M059J (cell line): ENCODE data around the gene SYNGR1. TPM values are rescaled to one million over a fixed set of nuclear protein-coding genes. Genes with fewer than 3 reads are reported as not detected.
"Not testable (repeated sequence)": the region's sequence is repeated elsewhere in the genome, so short reads cannot be mapped to it uniquely, and the experiment has no call there.

ENCODE experiments used
- DNase-seq: peaks from one replicate; pipeline ENCODE4 v3.0.0-alpha.2; 2012; ENCODE audit warnings: low read depth
- total RNA-seq: library from RNA; depleted of rRNA; stranded (reverse); fragments of >200 nt; shearing (Covaris generic); gene quantifications from 2 replicates; pipeline ENCODE4 v1.2.3, GENCODE V29; 2014

Gene SYNGR1
- total RNA-seq, 1 experiment from 2014 or later, result 14.9 TPM

DNA sequence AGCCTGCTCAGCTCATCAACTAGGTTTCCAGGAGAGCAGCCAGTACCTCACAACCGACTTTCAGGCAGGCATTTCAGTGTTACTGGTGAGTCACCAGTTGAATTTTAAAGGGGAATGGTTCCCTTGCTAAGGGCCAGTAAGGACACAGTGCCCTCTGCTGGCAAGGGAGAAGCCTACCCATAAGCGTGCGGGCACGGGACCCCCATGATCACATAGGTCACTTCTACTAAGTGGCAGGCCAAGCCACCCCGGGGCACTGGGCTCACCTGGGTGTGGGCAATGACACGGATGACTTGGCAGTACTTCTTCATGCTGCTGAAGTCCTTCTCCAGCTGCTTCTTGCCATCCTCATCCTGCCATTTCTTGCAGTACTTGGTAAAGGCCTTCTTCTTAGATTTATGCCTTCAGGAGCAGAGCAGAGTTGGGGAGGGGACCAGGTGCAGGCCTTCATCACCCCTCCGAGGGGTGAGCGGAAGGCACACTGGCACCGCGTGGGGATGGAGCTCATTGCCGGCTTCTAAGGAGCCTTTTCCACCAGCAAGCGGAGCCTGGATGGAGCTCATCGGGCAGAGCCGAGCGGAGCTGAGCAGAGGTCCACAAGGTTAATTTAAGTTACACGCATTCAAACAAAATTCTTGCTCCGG lies 33.2 kb upstream of the SYNGR1 start:
- DNase-seq, result peak; percentile 90

DNA sequence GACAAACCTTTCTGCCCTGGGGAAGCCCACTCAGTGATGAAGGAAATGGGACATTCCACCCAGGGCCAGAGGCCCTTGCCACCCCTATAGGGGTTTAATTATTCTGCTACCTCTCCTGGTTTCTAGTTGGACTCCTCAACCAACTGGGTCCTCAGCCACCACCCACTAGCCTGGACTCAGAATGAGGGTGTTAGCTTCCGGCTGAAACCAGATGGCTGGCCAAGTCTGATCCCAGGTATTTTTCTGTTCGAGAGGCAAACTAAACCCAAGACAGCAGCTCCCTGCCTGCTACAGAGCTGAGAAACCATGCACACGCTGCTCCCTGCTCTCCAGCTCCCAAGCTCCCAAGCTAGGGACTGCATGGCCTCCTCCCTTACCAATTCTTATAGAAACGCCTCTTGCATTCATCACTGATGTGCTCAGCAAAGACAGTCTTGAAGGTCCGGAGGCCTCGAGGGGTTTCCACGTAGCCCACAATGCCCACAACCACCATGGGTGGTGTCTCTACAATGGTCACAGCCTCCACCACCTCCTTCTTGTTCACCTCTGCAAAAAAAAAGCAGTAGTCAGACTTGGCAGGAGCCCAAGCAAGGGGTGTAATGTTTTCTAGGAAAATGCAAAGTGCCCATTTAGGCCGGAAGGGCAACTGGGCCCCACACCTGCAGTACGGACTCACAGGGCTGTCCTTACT lies 32.6 kb upstream of the SYNGR1 start:
- DNase-seq, result no peak

DNA sequence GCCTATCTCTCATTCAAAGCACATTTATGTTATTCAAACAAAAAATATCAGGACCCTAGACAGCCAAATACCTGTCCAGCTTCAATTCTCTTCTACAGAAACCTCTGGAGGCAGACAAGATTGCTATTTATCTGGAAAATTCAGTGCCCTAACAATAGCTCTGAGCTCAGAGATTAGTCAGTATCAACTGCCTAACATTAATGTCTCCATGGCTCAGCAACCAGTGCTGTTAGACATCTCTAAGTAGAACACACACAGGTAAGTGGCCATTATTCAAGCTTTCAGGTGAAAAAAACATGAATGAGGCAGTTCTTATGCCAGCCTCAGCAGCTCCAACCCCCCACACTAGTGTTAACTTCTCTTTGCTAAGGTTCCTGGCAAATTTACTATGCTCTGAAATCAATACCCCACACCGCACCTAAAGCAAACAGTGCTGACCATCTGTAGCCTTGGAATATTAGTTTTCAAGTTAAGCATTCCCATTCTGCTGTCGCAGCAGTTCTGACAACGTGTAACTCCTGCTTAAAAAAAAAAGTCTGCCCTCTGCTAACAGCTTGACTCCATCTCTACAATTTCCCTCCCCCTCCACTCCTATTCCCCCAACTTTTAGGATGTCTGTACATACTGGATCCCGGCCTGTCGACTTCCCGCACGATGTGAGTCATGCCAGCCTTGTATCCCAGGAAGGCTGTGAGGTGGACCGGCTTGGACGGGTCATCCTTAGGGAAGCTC lies 31.9 kb upstream of the SYNGR1 start:
- no peak for DNase-seq

DNA sequence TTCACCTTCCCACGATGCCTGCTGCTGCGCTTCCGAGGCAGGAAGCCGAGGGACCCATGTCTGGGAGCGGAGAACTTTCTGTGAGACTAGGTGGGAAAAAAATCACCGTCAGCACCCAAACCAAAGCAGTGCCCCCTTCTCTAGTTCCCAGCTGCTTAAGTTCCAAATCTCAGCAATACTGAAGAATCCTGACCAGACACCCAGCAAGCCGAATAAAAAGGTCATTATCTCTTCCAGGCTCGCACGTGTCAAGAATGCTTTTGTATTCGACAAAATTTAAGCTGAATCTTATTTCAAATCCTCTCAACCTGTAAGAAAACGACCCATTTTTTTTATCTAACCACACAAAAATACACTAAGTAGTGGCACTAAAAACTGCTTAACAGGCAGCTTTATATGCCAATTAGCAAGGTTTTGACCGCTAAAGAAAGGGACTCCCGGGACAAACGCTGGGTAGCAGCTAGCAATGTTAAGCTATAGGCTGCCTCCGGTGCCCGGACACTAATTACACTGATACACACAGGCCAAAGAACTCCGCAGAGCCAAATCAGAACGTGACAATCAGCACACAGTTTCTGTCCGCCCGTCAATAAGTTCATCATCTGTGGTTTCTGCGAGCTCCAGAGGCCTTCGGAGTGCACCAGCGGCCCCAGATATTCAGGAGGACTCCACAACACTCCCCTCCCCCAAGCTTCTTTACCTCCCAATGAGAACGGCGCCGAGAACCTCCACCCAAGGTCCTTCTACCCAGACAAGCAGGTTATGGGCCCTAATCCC lies 31.1 kb upstream of the SYNGR1 start:
- no peak for DNase-seq

DNA sequence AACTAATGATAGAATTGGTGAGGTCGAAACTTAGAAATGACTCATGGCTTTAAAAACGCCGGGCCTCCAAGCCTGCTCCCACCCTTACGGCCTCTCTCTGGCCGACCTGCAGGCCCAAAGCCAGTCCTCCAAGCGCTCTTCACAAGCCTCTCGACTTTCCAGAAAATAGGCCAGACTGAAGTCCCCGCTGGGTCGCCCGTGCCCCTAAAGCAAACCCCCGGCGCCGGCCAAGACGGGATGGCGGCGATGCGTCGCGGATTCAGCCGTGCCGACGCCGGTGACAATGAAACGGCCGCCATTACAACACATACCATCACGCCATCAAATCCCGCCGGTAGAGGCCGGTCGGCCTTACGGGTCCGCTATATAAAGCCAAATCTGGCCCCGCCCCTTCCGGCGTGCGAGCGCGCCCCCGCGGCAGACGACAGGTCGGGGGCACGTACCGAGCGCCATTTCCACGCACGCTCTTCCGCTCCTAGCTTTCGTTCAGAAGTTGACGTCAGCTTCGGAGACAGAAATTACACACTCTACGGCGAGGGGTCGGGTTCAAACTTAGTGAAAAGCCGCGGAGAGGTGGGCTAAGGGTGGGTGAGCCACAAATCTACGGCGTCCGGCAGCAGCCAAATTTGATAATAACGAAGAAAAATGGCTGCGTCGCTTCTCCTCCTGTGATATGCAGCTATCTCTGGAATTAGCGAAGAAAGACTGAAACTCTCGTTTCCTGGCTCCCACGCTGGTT lies 30.3 kb upstream of the SYNGR1 start, which contains the start of gene RPL3:
Gene RPL3 (minus strand): TSS at position 340 of the 739 bp plus-strand sequence. CDS start 26 bp downstream, at position 314.
- peak; percentile 90 for DNase-seq

DNA sequence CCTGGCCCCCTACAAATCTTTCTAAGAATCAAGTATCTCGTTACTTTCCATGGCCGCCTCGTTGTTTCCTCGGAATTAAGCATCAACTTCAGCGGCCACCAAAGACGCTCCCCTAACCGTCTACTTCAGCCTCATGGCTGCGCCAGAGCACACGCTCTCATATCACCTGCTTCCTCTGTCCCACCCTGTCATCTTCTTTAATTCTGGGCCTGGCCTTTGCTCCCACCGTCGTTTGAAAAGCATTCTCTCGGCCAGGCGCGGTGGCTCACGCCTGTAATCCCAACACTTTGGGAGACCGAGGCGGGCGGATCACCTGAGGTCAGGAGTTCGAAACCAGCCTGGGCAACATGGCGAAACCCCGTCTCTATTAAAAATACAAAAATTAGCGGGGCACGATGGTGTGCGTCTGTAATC lies 29.2 kb upstream of the SYNGR1 start:
- DNase-seq, result not testable (repeated sequence)

DNA sequence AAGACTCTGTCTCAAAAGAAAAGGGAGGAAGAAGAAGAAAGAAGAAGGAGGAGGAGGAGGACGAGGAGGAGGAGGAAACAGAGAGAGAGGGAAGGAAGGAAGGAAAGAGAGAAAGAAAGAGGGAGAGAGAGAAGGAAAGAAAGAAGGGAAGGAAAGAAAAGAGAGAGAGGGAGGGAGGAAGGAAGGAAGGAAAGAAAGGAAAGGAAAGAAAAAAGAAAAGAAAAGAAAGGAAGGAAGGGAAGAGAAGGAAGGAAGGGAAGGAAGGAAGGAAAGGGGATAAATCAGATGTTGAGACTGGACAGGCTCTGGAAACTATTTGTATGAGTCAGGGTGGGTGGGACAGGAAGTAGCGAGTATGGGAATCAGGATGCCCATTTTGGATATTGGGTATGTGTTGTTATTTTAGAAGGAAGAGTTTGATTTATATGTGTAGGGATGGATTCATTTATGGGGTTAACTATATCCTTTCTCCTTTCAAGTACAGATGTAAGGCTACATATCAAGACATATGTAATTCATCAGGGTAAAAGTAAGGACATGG lies 24.3 kb upstream of the SYNGR1 start:
- DNase-seq, result peak; percentile 37

DNA sequence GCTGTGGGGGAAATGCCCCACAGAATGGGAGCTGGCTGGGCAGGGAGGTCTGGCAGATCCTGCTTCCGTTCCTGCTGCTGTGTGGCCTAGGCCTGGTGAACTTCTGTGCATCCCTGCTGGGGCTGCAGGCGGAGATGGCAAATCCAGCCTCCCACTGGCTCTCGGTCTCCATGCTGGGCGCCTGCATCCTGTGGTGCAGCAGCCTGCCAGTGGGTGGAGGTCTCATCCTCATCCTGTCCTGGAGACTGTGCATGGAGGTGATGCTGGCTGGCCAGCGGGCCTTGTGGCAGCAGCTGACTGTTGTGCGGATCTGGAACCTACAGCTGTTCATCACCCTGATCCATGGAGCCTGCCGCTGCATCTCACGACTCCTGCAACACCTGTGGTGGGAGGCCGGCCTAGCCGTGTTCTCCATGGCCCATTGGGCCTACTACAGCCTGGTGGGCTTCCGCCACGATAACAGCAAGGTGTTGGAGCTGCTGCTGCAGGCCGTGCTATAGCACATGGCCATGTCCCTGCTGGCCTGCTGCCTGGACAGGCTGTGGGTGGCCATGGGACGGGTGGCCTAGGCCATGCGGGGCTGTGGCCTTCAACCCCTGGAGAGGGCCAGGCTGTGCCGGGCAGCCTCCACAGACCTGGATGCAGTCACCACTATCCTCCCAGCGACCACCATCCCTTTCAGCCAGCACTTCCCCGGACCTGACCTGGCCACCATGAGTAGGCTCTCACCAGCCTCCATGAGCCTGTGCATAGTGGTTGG lies 21.6 kb upstream of the SYNGR1 start:
- no peak for DNase-seq

DNA sequence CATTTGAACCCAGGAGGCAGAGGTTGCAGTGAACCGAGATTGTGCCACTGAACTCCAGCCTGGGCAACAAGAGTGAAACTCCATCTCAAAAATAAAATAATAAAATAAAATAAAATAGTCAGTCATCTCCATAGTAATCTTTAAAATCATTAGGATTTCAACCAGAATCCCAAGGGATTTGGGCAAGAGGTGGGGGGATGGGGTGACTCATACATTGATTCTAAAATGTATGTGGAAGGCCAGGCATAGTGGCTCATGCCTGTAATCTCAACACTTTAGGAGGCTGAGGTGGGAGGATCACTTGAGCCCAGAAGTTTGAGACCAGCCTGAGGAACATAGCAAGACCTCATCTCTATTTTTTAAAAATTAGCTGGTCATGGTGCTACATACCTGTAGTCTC lies 19.2 kb upstream of the SYNGR1 start:
- DNase-seq, result not testable (repeated sequence)

DNA sequence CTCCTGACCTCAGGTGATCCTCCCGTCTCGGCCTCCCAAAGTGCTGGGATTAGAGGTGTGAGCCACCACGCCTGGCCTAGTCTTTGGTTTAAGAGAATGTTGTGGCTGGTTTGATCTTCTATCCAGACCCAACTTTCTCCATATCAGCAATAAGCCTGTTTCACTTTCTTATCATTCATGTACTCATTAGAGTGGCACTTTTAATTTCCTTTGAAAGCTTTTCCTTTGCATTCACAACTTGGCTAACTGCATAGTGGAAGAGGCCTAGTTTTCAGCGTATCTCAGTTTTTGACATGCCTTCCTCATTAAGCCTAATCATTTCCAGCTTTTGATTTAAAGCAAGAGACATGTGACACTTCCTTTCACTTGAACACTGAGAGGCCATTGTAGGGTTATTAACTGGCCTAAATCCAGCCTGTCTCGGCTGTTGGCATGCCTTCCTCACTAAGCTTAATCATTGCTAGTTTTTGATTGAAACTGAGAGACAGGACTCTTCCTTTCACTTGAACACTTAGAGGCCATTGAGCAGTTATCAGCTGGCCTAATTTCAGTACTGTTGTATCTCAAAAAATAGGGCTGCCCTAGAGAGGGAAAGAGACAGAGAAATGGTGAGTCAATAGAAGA lies 17.2 kb upstream of the SYNGR1 start:
- DNase-seq, result no peak

DNA sequence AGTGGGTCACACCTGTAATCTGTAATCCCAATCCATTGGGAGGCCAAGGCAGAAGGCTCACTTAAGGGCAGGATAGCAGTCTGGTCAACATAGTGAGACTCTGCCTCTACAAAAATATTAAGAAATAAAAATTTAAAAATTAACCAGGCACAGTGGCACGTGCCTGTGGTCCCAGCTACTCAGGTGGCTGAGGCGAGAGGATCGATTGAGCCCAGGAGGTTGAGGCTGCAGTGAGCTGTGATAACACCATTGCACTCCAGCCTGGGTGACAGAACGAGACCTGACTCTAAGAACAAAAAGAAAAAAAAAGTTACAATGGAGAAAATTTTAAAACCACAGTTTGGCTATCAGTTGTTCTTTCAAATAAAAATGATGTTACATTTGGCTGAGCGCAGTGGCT lies 13.4 kb upstream of the SYNGR1 start:
- DNase-seq, result no peak

DNA sequence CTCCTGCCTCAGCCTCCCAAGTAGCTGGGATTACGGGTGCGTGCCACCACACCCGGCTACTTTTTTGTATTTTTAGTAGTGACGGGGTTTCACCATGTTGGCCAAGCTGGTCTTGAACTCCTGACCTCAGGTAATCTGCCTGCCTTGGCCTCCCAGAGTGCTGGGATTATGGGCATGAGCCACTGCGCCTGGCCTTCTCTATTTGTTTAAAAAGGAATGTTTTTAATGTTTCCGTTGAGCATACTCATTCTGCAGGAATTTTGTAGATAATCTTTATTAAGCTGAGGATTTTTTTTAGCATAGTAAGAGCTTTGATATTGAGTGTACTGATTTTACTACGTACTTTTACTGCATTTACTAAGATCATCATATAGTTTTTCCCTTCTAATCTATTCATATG lies 10.0 kb upstream of the SYNGR1 start:
- peak; percentile 65 for DNase-seq

DNA sequence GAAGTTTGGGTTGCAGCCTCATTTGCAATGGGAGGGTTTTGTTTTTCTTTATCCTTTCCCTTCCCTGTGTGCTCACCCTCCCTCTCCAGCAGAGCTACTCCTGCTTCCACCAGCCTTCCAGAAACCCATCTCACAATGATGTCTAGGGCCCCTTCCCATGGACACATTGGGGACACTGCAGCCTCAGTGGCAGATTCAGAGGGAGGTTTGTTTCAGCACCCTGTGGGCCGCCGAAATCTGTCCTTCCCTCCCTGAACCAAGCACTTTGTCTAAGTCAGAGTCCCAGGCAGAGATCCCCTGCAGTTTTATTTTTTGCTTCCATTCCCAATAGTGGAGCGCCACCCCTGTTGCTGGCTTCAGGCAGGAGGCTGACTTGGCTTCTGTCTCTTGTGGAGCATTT lies 8.6 kb upstream of the SYNGR1 start:
- no peak for DNase-seq

DNA sequence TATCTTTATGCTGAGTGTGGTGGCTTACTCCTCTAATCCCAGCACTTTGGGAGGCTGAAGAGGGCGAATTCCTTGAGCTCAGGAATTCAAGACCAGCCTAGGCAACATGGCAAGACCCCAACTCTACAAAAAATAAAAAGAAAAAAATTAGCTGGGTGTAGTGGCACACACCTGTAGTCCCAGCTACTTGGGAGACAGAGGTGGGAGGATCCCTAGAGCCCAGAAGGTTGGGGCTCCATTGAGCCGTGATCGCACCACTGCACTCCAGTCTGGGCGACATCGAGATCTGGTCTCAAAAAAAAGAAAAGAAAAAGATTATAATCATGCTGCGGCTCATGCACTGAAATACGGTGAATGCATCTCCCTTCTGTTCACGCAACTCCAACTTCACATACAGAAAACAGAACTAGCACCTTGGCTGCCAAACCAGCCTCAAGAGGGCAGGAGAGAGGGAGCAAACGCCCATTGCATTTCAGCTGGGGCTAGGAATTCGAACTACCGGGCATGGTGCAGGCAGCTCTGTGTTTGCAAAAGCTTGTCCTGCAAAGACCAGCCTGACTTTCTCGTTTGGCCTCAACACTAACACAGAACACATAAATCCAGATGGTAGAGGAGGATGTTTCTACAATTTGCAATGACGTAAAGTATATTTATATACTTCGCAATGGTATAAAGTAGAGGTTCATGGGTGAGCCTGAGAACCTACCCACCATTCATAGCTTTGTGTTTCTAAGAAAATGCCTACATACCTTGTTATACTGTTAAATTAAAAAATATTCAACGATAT lies 6.3 kb upstream of the SYNGR1 start:
- DNase-seq, result peak; percentile 57

DNA sequence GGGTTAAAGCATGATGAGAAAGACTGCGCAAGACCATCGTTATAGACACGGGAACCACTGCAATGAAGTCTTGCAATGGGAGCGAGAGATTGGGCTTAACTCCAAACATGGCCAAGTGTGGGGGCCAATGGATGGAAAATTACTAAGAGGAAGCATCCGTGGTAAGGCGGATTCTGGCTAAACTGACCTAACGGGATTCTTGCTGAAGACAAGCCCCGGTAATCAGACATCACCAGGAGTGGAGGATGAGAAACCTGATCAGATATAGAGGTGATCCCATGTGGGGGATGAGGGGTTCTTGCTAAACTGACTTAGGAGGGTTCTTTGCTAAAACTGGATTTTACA lies 5.8 kb upstream of the SYNGR1 start:
- DNase-seq, result no peak

DNA sequence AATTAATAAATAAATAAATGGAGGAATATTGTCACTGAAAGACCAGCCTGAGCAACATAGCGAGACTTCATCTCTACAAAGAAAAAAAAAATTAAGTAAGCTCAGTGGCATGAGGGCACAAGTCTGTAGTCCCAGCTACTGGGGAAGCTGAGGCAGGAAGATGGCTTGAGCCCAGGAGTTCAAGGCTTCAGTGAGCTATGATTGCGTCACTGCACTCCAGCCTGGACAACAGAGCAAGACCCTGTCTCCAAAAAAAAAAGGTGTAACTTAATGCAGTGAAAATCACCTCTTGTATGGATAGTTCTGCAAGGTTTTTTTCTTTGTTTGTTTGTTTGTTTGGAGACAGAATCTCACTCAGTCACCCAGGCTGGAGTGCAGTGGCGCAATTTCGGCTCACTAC lies 4.6 kb upstream of the SYNGR1 start:
- DNase-seq, result no peak

DNA sequence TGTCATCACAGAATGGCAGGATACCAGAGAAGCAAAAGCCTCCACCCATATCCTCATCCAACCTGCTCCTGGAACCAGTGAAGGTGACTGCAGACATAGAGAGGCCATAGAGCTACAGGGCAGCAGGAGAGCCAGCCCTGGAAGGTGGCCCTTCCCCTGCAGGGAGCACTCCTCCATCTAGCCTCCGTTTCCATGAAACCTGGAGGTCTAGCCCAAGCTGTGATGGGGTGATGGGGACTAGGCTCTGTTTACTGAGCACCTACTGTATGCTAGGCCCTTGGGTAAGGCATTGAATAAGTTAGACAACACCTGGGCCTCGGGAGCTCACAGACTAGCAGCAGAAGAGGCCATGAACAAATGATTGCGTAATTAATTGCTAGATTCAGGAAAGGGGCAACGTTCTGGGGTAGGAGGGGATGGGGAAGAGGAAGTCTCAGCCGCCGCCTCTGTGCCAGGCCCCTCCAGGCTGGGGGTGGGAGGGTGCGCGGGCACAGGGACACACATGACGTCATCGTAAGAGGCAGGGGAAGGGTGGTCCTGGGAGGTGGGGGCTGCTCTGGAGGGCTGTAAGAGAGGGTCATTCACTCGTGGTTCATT lies 784 bp upstream of the SYNGR1 start:
- no peak for DNase-seq

DNA sequence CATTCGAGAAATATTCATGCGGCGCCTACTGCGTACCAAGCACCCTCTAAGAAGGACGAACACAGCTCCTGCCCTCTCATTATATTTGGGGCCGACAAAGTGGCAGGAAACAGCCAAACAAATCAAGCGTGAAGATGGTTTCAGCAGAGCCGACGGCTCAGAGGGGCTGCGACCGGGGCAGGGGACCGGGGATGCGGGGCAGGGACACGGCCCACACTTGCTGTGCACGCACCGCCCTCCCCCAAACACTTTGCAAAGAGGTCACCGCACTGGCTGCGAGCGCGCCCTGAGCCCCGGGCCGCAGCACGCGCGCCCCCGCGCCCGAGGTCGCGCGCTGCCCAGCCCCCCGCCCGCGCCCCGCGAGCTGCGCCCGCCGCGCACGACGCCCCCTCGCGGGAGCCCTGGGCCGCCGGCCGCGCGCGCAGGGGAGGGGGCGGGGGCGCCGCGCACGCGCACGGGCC lies 255 bp upstream of the SYNGR1 start:
- DNase-seq, result no peak
